K562 treated with DMSO at 1 percent for 4 hours (cell line): ENCODE results near the gene DEPP1. TPM values are rescaled to one million over a fixed set of nuclear protein-coding genes. Genes with fewer than 3 reads are reported as not detected.

Experiments used
- total RNA-seq: library from RNA; unstranded; fragments of 300-600 nt; gene quantifications from 2 replicates; pipeline ENCODE4 v1.2.3, GENCODE V29; 2022; ENCODE audit not compliant: insufficient read depth

Gene DEPP1
- 0.61 and 0.87 TPM in 2 replicates for total RNA-seq

DNA sequence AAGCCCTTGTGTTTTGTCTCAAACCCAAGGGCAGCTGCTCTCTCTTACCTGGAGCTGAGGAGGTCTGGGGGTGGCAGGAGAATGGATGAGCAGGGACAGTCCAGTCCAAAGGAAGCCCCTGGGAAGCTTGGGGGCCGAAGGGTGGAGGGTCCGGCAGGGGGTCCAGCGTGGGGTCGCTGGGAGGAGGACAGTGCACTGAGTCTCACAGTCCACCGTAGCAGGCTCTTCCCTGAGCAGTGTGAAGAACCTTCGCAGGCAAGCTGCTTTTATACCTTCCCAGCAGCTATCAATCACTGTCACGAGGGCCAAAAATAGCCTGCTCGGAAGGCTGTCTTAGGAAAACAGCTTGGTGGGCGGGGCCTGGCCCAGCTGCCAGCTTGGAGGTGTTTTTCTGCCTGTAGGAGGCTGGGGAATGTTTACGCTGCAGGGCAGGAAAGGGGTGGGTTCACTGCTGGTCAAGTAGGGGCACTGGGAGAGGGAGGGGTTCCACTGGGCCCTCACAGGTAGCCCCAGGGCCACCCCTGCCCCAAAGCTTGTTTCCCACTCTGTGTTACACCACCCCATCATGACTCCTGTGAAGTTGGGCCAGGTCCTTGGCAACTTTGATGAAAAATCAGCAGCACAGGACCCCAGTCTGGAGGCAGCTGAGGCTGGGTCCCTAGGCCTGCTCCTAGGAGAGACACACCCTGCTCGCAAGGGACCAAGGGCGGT, at the start of gene DEPP1:
TSS of gene DEPP1 (minus strand) at position 240 of the 711 bp plus-strand sequence. CDS start 779 bp downstream, outside the sequence.

GRCh38 chr10:45000752-45001380, 22.3 kb upstream of the DEPP1 start, which contains the start of gene ZNF22:
Gene ZNF22 (plus strand): TSS chr10:45000923. CDS start chr10:45003369, 2,446 bp downstream.

GRCh38 chr10:44959247-44960087, 19.1 kb downstream of the DEPP1 start, which contains the start of gene RASSF4:
Gene RASSF4 (plus strand): TSS chr10:44959802. CDS start chr10:44970203, 10,401 bp downstream.

Other genes starting within 250 kb of the DEPP1 start
- gene TMEM72, start 67.5 kb downstream of the DEPP1 start, total RNA-seq, result not detected in 2 replicates
- gene RASSF4, start 19.0 kb downstream of the DEPP1 start, total RNA-seq, result 0.29 and 0.63 TPM in 2 replicates
- 25.2 and 25.8 TPM in 2 replicates for gene ZNF22, start 22.1 kb upstream of the DEPP1 start, total RNA-seq